ENCODE results near the gene MAP4. TPM values are rescaled to one million over a fixed set of nuclear protein-coding genes. Genes with fewer than 3 reads are reported as not detected.

Gene MAP4
- total and polyA plus RNA-seq, 4 donors: 16.6 to 41.4 (median 30.8) TPM

GRCh38 chr3:47980795-47981194, 35.4 kb downstream of the MAP4 start:
- Histone ChIP-seq H3K4me3 (ENCODE audit: low read depth in 1 of 3, low read length in 3 of 3) (no peak overlapping the region), H3K9me3 (ENCODE audit: control insufficient read depth in 4 of 4, low read length in 3 of 4) (no peaks in the 10 kb centered on the region), H3K4me1 (ENCODE audit: control insufficient read depth in 4 of 4, insufficient read depth in 4 of 4, low read length in 3 of 4) (peaks cover 2 to 8% (median 7%) of the 10 kb centered on the region in 4 donors), H3K36me3 (ENCODE audit: control insufficient read depth in 4 of 4, insufficient read depth in 3 of 4, low read depth in 1 of 4, low read length in 3 of 4) (no peaks in the 10 kb centered on the region), H3K27ac (ENCODE audit: low read depth in 1 of 2, low read length in 2 of 2) (no peak overlapping the region), H3K27me3 (ENCODE audit: control insufficient read depth in 4 of 4, insufficient read depth in 4 of 4, low read length in 3 of 4) (no peaks in the 10 kb centered on the region), H3K9ac (ENCODE audit: low read depth in 1 of 2, low read length in 2 of 2) (no peak overlapping the region)
- DNase-seq (ENCODE audit: low spot score): no peak
- no peak for TF ChIP-seq MAX (IDR thresholded peaks at IDR 0.05)
- WGBS: 78% methylated on average over 2 of the region's 2 CpGs

- H3K4me3 ChIP-seq (ENCODE audit: low read depth in 1 of 3, low read length in 3 of 3): no peak overlapping the region
- H3K4me1 ChIP-seq (ENCODE audit: control insufficient read depth in 4 of 4, insufficient read depth in 4 of 4, low read length in 3 of 4): no peaks in the 10 kb centered on the region
- no peak for DNase-seq (ENCODE audit: low spot score)
- H3K9me3 ChIP-seq (ENCODE audit: control insufficient read depth in 4 of 4, low read length in 3 of 4): no peaks in the 10 kb centered on the region
- no peaks in the 10 kb centered on the region for H3K27me3 ChIP-seq (ENCODE audit: control insufficient read depth in 4 of 4, insufficient read depth in 4 of 4, low read length in 3 of 4)
- WGBS: 97% methylated on average over 1 of the region's 1 CpG
- TF ChIP-seq, protein P1, sequence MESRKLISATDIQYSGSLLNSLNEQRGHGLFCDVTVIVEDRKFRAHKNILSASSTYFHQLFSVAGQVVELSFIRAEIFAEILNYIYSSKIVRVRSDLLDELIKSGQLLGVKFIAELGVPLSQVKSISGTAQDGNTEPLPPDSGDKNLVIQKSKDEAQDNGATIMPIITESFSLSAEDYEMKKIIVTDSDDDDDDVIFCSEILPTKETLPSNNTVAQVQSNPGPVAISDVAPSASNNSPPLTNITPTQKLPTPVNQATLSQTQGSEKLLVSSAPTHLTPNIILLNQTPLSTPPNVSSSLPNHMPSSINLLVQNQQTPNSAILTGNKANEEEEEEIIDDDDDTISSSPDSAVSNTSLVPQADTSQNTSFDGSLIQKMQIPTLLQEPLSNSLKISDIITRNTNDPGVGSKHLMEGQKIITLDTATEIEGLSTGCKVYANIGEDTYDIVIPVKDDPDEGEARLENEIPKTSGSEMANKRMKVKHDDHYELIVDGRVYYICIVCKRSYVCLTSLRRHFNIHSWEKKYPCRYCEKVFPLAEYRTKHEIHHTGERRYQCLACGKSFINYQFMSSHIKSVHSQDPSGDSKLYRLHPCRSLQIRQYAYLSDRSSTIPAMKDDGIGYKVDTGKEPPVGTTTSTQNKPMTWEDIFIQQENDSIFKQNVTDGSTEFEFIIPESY (IDR thresholded peaks at IDR 0.05): no peak
- no peak for TF ChIP-seq TAF1 (conservative IDR thresholded peaks at IDR 0.05)
- TF ChIP-seq SP1 (IDR thresholded peaks at IDR 0.05): no peak
- TF ChIP-seq GABPA (IDR thresholded peaks at IDR 0.05 in 1 of 2, conservative IDR thresholded peaks at IDR 0.05 in 1 of 2): no peak
- no peak overlapping the region for H3K9ac ChIP-seq (ENCODE audit: low read depth in 1 of 2, low read length in 2 of 2)
- H3K27ac ChIP-seq (ENCODE audit: low read depth in 1 of 2, low read length in 2 of 2): no peak overlapping the region
- H3K36me3 ChIP-seq (ENCODE audit: control insufficient read depth in 4 of 4, insufficient read depth in 3 of 4, low read depth in 1 of 4, low read length in 3 of 4): no peaks in the 10 kb centered on the region
These were observed 37.1 kb downstream of the MAP4 start for GRCh38 chr3:47979070-47979469.

- WGBS: 97% methylated on average over 8 of the region's 8 CpGs
- DNase-seq (ENCODE audit: low spot score): no peak
- no peak overlapping the region for H3K9ac ChIP-seq (ENCODE audit: low read depth in 1 of 2, low read length in 2 of 2)
- H3K9me3 ChIP-seq (ENCODE audit: control insufficient read depth in 4 of 4, low read length in 3 of 4): no peaks in the 10 kb centered on the region
- TF ChIP-seq, protein P1 (IDR thresholded peaks at IDR 0.05): no peak
- TF ChIP-seq JUND (IDR thresholded peaks at IDR 0.05) (no peak), EGR1 (IDR thresholded peaks at IDR 0.05; ENCODE audit: low read depth in 2 of 2) (no peak), FOXA1 (IDR thresholded peaks at IDR 0.05) (no peak), ATF3 (IDR thresholded peaks at IDR 0.05) (no peak), MAX (IDR thresholded peaks at IDR 0.05) (no peak), RAD21 (IDR thresholded peaks at IDR 0.05) (no peak), FOXA2 (IDR thresholded peaks at IDR 0.05) (no peak)
- TF ChIP-seq, protein P2, sequence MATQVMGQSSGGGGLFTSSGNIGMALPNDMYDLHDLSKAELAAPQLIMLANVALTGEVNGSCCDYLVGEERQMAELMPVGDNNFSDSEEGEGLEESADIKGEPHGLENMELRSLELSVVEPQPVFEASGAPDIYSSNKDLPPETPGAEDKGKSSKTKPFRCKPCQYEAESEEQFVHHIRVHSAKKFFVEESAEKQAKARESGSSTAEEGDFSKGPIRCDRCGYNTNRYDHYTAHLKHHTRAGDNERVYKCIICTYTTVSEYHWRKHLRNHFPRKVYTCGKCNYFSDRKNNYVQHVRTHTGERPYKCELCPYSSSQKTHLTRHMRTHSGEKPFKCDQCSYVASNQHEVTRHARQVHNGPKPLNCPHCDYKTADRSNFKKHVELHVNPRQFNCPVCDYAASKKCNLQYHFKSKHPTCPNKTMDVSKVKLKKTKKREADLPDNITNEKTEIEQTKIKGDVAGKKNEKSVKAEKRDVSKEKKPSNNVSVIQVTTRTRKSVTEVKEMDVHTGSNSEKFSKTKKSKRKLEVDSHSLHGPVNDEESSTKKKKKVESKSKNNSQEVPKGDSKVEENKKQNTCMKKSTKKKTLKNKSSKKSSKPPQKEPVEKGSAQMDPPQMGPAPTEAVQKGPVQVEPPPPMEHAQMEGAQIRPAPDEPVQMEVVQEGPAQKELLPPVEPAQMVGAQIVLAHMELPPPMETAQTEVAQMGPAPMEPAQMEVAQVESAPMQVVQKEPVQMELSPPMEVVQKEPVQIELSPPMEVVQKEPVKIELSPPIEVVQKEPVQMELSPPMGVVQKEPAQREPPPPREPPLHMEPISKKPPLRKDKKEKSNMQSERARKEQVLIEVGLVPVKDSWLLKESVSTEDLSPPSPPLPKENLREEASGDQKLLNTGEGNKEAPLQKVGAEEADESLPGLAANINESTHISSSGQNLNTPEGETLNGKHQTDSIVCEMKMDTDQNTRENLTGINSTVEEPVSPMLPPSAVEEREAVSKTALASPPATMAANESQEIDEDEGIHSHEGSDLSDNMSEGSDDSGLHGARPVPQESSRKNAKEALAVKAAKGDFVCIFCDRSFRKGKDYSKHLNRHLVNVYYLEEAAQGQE (IDR thresholded peaks at IDR 0.05): no peak
- no peak overlapping the region for H3K4me3 ChIP-seq (ENCODE audit: low read depth in 1 of 3, low read length in 3 of 3)
- H3K27me3 ChIP-seq (ENCODE audit: control insufficient read depth in 4 of 4, insufficient read depth in 4 of 4, low read length in 3 of 4): no peaks in the 10 kb centered on the region
- no peaks in the 10 kb centered on the region for H3K36me3 ChIP-seq (ENCODE audit: control insufficient read depth in 4 of 4, insufficient read depth in 3 of 4, low read depth in 1 of 4, low read length in 3 of 4)
- no peaks in the 10 kb centered on the region for H3K4me1 ChIP-seq (ENCODE audit: control insufficient read depth in 4 of 4, insufficient read depth in 4 of 4, low read length in 3 of 4)
- no peak overlapping the region for H3K27ac ChIP-seq (ENCODE audit: low read depth in 1 of 2, low read length in 2 of 2)
These were observed 37.8 kb downstream of the MAP4 start for GRCh38 chr3:47978386-47978785.

Data from liver (tissue), 9 donors.